ENCODE measurements around the gene GABRG3.

DNA sequence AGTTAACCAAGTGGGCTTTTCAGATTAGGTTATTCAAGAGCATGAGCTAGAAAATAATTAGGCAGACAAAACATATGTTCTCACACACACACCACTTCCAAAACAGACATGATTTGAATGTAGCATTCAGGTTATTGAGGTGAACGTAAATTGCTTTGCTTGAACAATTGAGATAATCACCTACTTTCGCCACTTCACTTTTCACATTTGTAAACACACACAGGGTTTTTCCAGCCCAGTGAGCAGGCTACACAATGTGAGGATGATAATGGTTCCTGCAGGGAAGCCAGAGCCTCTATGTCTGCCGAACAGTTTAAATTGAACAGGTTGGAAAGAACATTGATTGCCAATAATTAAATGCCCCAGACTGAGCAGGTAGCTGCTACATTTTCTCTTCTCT lies 567.3 kb downstream of the GABRG3 start:
- TF ChIP-seq POLR2A (IDR thresholded peaks at IDR 0.05; ENCODE audit: low read depth, low read length) (no peak), POLR2AphosphoS5 (IDR thresholded peaks at IDR 0.05; ENCODE audit: low read depth, low read length) (no peak), TAF1 (IDR thresholded peaks at IDR 0.05; ENCODE audit: low read depth, low read length) (no peak)

All from GM12891 (cell line).